RWPE2 (cell line): Measurements from ENCODE around the gene UBE2K.
"Not testable (repeated sequence)": the region's sequence is repeated elsewhere in the genome, so short reads cannot be mapped to it uniquely, and the experiment has no call there.

Experiments
- ATAC-seq: fragments of 200-7000 bp; cut with Tn5 transposase; 3 replicates; pipeline ENCODE4 v1.9.1; 2021; ENCODE audit warnings: low read depth
- DNase-seq: peaks from one replicate; pipeline ENCODE4 v3.0.0-alpha.2; 2020; ENCODE audit warnings: low spot score
- H3K27ac ChIP-seq: fragments of 450-650 bp; 2 replicates; pipeline ENCODE4 v1.5.1; 2017; ENCODE audit warnings: mild to moderate bottlenecking; ENCODE audit not compliant: poor library complexity, severe bottlenecking
- H3K27me3 ChIP-seq: fragments of 250-450 bp; sonication (Bioruptor Pico); 2 replicates; pipeline ENCODE4 v1.5.1; 2021; ENCODE audit warnings: mild to moderate bottlenecking, moderate library complexity; ENCODE audit not compliant: insufficient read depth, poor library complexity, severe bottlenecking
- H3K36me3 ChIP-seq: fragments of 250-450 bp; sonication (Bioruptor Pico); 2 replicates; pipeline ENCODE4 v1.5.1; 2020; ENCODE audit warnings: low read depth, mild to moderate bottlenecking, moderate library complexity
- H3K4me1 ChIP-seq: fragments of 250-450 bp; sonication (Bioruptor Pico); 2 replicates; pipeline ENCODE4 v1.5.1; 2021; ENCODE audit warnings: mild to moderate bottlenecking, moderate library complexity; ENCODE audit not compliant: insufficient read depth, poor library complexity, severe bottlenecking
- H3K4me3 ChIP-seq: fragments of 250-450 bp; sonication (Bioruptor Pico); 2 replicates; pipeline ENCODE4 v1.5.1; 2021; ENCODE audit warnings: mild to moderate bottlenecking, moderate library complexity; ENCODE audit not compliant: severe bottlenecking
- H3K9me3 ChIP-seq: fragments of 250-450 bp; sonication (Bioruptor Pico); 2 replicates; pipeline ENCODE4 v1.5.1; 2021; ENCODE audit warnings: mild to moderate bottlenecking, moderate library complexity; ENCODE audit not compliant: severe bottlenecking
- CTCF ChIP-seq: fragments of 450-650 bp; IDR thresholded peaks from one replicate; pipeline ENCODE4 v1.5.1; 2017; ENCODE audit warnings: mild to moderate bottlenecking, moderate library complexity; ENCODE audit not compliant: poor library complexity, severe bottlenecking

Gene UBE2K

GRCh38 chr4:39792529-39792928, 94.6 kb downstream of the UBE2K start:
- ATAC-seq = no peak
- no peak for TF ChIP-seq CTCF

GRCh38 chr4:39792976-39793375, 95.0 kb downstream of the UBE2K start:
- not testable (repeated sequence) for H3K4me1 ChIP-seq, H3K4me3 ChIP-seq, H3K9me3 ChIP-seq, H3K27ac ChIP-seq, H3K27me3 ChIP-seq, ATAC-seq, H3K36me3 ChIP-seq, DNase-seq

More at GRCh38 chr4:39792529-39792928, 94.6 kb downstream of the UBE2K start:
- Histone ChIP-seq H3K4me3 (no peak overlapping the region), H3K27me3 (no peaks in the 10 kb centered on the region), H3K27ac (no peak overlapping the region), H3K4me1 (no peaks in the 10 kb centered on the region), H3K9me3 (no peaks in the 10 kb centered on the region), H3K36me3 (no peaks in the 10 kb centered on the region)
- no peak for DNase-seq

GRCh38 chr4:39802005-39802404, 104.1 kb downstream of the UBE2K start:
- no peak overlapping the region for H3K4me3 ChIP-seq
- no peaks in the 10 kb centered on the region for H3K27me3 ChIP-seq
- no peak for DNase-seq
- no peak for TF ChIP-seq CTCF
- no peaks in the 10 kb centered on the region for H3K36me3 ChIP-seq
- no peak overlapping the region for H3K27ac ChIP-seq
- H3K4me1 ChIP-seq = no peaks in the 10 kb centered on the region
- ATAC-seq = no peak
- H3K9me3 ChIP-seq = no peaks in the 10 kb centered on the region

DNA sequence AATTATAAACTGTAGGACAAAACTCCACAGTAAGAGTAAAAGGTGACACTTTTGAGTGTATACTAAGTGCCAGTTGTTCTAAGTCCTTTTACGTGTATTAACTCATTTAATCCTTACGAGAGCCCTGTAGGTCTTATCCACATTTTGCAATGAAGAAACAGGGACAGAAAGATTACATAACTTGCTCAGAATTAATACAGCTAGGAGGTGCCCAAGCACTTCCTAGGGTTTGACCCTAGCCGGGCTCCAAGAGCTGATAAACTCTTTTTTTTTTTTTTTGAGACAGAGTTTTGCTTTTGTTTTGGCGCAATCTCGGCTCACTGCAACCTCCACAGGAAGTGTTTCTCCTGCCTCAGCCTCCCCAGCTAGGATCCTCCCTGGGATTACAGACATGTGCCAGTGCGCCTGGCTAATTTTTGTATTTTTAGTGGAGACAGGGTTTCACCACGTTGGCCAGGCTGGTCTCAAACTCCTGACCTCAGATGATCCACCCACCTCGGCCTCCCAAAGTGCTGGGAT, 110.4 kb downstream of the UBE2K start:
- Histone ChIP-seq H3K27me3 (no peaks in the 10 kb centered on the region), H3K36me3 (no peaks in the 10 kb centered on the region), H3K4me1 (no peaks in the 10 kb centered on the region), H3K27ac (no peak overlapping the region), H3K9me3 (no peaks in the 10 kb centered on the region), H3K4me3 (no peak overlapping the region)
- peak; percentile 11 for TF ChIP-seq CTCF
- DNase-seq = no peak
- ATAC-seq = 0 out of 3 replicates have a peak, but pooled peaks have one; percentile 29

GRCh38 chr4:39812500-39812899, 114.6 kb downstream of the UBE2K start:
- no peaks in the 10 kb centered on the region for H3K27me3 ChIP-seq
- DNase-seq = no peak
- H3K9me3 ChIP-seq = no peaks in the 10 kb centered on the region
- no peak overlapping the region for H3K27ac ChIP-seq
- no peak overlapping the region for H3K4me3 ChIP-seq
- no peak for ATAC-seq
- no peaks in the 10 kb centered on the region for H3K36me3 ChIP-seq
- TF ChIP-seq CTCF = no peak
- H3K4me1 ChIP-seq = no peaks in the 10 kb centered on the region

- H3K9me3 ChIP-seq, H3K27me3 ChIP-seq, ATAC-seq, H3K27ac ChIP-seq, H3K36me3 ChIP-seq, H3K4me1 ChIP-seq, H3K4me3 ChIP-seq, DNase-seq: not testable (repeated sequence)
Observed at GRCh38 chr4:39813033-39813432, 115.1 kb downstream of the UBE2K start.

DNA sequence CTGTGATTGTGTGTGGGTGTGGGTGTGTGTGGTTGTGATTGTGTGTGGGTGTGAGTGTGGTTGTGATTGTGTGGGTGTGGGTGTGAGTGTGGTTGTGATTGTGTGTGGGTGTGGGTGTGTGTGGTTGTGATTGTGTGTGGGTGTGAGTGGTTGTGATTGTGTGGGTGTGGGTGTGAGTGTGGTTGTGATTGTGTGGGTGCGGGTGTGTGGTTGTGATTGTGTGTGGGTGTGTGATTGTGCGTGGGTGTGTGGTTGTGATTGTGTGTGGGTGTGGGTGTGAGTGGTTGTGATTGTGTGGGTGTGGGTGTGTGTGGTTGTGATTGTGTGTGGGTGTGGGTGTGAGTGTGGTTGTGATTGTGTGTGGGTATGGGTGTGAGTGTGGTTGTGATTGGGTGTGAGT, 115.8 kb downstream of the UBE2K start:
- not testable (repeated sequence) for H3K27ac ChIP-seq, ATAC-seq

More for the DNA sequence above, 115.8 kb downstream of the UBE2K start:
- H3K4me1 ChIP-seq, H3K27me3 ChIP-seq, H3K36me3 ChIP-seq, H3K9me3 ChIP-seq, DNase-seq, H3K4me3 ChIP-seq: not testable (repeated sequence)
